ENCODE data around the gene RAB9A.
"Not testable (repeated sequence)": the region's sequence is repeated elsewhere in the genome, so short reads cannot be mapped to it uniquely, and the experiment has no call there.

The RAB9A gene

GRCh38 chrX:13700380-13700779, 11.5 kb downstream of the RAB9A start:
- no peak for DNase-seq (ENCODE audit: low spot score)

GRCh38 chrX:13702111-13702789, 13.3 kb downstream of the RAB9A start:
- no peak for DNase-seq (ENCODE audit: low spot score)

- DNase-seq (ENCODE audit: low spot score) = no peak
These were observed 14.2 kb downstream of the RAB9A start for GRCh38 chrX:13703135-13703534.

GRCh38 chrX:13703589-13703988, 14.7 kb downstream of the RAB9A start:
- no peak for DNase-seq (ENCODE audit: low spot score)

- no peak for DNase-seq (ENCODE audit: low spot score)
These were observed 22.2 kb downstream of the RAB9A start for GRCh38 chrX:13711141-13711540.

- DNase-seq (ENCODE audit: low spot score) = no peak
These were observed 27.5 kb downstream of the RAB9A start for GRCh38 chrX:13716455-13716854.

GRCh38 chrX:13716905-13717304, 28.0 kb downstream of the RAB9A start:
- no peak for DNase-seq (ENCODE audit: low spot score)

- DNase-seq (ENCODE audit: low spot score) = no peak
These were observed 29.0 kb downstream of the RAB9A start for GRCh38 chrX:13717700-13718472.

- DNase-seq (ENCODE audit: low spot score) = no peak
These were observed 30.4 kb downstream of the RAB9A start for GRCh38 chrX:13719192-13719856.

GRCh38 chrX:13721371-13721770, 32.4 kb downstream of the RAB9A start:
- DNase-seq (ENCODE audit: low spot score) = no peak

GRCh38 chrX:13721819-13722519, 33.0 kb downstream of the RAB9A start:
- DNase-seq (ENCODE audit: low spot score) = no peak

- not testable (repeated sequence) for DNase-seq (ENCODE audit: low spot score)
These were observed 36.0 kb downstream of the RAB9A start for GRCh38 chrX:13724878-13725277.

GRCh38 chrX:13726583-13726982, 37.7 kb downstream of the RAB9A start:
- DNase-seq (ENCODE audit: low spot score) = not testable (repeated sequence)

GRCh38 chrX:13730523-13730922, 41.6 kb downstream of the RAB9A start:
- DNase-seq (ENCODE audit: low spot score) = not testable (repeated sequence)

GRCh38 chrX:13732246-13733067, 43.5 kb downstream of the RAB9A start:
- no peak for DNase-seq (ENCODE audit: low spot score)

GRCh38 chrX:13733506-13733905, 44.6 kb downstream of the RAB9A start:
- no peak for DNase-seq (ENCODE audit: low spot score)

- peak; percentile 94 for DNase-seq (ENCODE audit: low spot score)
These were observed 45.6 kb downstream of the RAB9A start, which contains the start of the genes OFD1 and TRAPPC2 for GRCh38 chrX:13734278-13735172. OFD1 (plus strand) TSS chrX:13734748; CDS start chrX:13735072, 324 bp downstream. TRAPPC2 (minus strand) TSS chrX:13734620; CDS start chrX:13719963, 14,657 bp downstream.

- DNase-seq (ENCODE audit: low spot score) = no peak
These were observed 52.8 kb downstream of the RAB9A start for GRCh38 chrX:13741695-13742094.

GRCh38 chrX:13742397-13743176, 53.7 kb downstream of the RAB9A start:
- no peak for DNase-seq (ENCODE audit: low spot score)

All from SK-N-DZ (cell line).